Liver (tissue), 3 donors: ENCODE measurements around the gene PTPN22.

ENCODE experiments used
- ATF3 ChIP-seq: IDR thresholded peaks from 2 replicates; pipeline ENCODE4 v1.6.1; 2016; ENCODE audit warnings: antibody characterized with exemption
- CTCF ChIP-seq: fragments of 150-350 bp; IDR thresholded peaks from 2 replicates; pipeline ENCODE4 v1.5.1; 2017; ENCODE audit warnings: improper control_type of control experiment, low read depth, low read length; ENCODE audit not compliant: missing input control
- EGR1 ChIP-seq, 2 donors: IDR thresholded peaks; 2 replicates each; pipeline ENCODE4 v1.6.1; 2016 to 2018; ENCODE audit warnings: antibody characterized with exemption in 2 of 2, low read depth in 2 of 2
- FOXA1 ChIP-seq: IDR thresholded peaks from 2 replicates; pipeline ENCODE4 v1.6.1; 2016; ENCODE audit warnings: antibody characterized with exemption
- HNF4G ChIP-seq: IDR thresholded peaks from 2 replicates; pipeline ENCODE4 v1.6.1; 2016; ENCODE audit warnings: antibody characterized with exemption
- JUND ChIP-seq, 2 donors: IDR thresholded peaks; 2 replicates each; pipeline ENCODE4 v1.6.1; 2016; ENCODE audit warnings: antibody characterized with exemption in 2 of 2
- NR2F2 ChIP-seq: IDR thresholded peaks from 2 replicates; pipeline ENCODE4 v1.6.1; 2016; ENCODE audit warnings: antibody characterized with exemption
- RAD21 ChIP-seq, 2 donors: IDR thresholded peaks; 2 replicates each; pipeline ENCODE4 v1.6.1; 2016; ENCODE audit warnings: antibody characterized with exemption in 2 of 2, mild to moderate bottlenecking in 2 of 2
- RXRA ChIP-seq, 2 donors: IDR thresholded peaks; 2 replicates each; pipeline ENCODE4 v1.6.1; 2017 to 2018; ENCODE audit warnings: antibody characterized with exemption in 2 of 2, mild to moderate bottlenecking in 1 of 2
- TAF1 ChIP-seq: conservative IDR thresholded peaks from 2 replicates; pipeline ENCODE4 v1.6.1; 2016; ENCODE audit warnings: antibody characterized with exemption, mild to moderate bottlenecking
- YY1 ChIP-seq: IDR thresholded peaks from 2 replicates; pipeline ENCODE4 v1.6.1; 2016; ENCODE audit warnings: antibody characterized with exemption, mild to moderate bottlenecking
- TF ChIP-seq, protein P1 (sequence below): IDR thresholded peaks from 2 replicates; pipeline ENCODE4 v1.6.1; 2016; ENCODE audit warnings: antibody characterized with exemption, mild to moderate bottlenecking
- TF ChIP-seq, protein P2 (sequence below): IDR thresholded peaks from 2 replicates; pipeline ENCODE4 v1.6.1; 2016; ENCODE audit warnings: antibody characterized with exemption
- donor health status: healthy.
- donor health status: healthy.

GRCh38 chr1:113836534-113836933 lies 35.0 kb downstream of the PTPN22 start:
- TF ChIP-seq JUND (IDR thresholded peaks at IDR 0.05), result no peak
- TF ChIP-seq CTCF, result no peak
- no peak for TF ChIP-seq TAF1
- TF ChIP-seq EGR1 (IDR thresholded peaks at IDR 0.05; ENCODE audit: low read depth in 2 of 2), result no peak
- no peak for TF ChIP-seq YY1
- no peak for TF ChIP-seq NR2F2
- TF ChIP-seq, protein P1, sequence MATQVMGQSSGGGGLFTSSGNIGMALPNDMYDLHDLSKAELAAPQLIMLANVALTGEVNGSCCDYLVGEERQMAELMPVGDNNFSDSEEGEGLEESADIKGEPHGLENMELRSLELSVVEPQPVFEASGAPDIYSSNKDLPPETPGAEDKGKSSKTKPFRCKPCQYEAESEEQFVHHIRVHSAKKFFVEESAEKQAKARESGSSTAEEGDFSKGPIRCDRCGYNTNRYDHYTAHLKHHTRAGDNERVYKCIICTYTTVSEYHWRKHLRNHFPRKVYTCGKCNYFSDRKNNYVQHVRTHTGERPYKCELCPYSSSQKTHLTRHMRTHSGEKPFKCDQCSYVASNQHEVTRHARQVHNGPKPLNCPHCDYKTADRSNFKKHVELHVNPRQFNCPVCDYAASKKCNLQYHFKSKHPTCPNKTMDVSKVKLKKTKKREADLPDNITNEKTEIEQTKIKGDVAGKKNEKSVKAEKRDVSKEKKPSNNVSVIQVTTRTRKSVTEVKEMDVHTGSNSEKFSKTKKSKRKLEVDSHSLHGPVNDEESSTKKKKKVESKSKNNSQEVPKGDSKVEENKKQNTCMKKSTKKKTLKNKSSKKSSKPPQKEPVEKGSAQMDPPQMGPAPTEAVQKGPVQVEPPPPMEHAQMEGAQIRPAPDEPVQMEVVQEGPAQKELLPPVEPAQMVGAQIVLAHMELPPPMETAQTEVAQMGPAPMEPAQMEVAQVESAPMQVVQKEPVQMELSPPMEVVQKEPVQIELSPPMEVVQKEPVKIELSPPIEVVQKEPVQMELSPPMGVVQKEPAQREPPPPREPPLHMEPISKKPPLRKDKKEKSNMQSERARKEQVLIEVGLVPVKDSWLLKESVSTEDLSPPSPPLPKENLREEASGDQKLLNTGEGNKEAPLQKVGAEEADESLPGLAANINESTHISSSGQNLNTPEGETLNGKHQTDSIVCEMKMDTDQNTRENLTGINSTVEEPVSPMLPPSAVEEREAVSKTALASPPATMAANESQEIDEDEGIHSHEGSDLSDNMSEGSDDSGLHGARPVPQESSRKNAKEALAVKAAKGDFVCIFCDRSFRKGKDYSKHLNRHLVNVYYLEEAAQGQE, result no peak
- TF ChIP-seq, protein P2, sequence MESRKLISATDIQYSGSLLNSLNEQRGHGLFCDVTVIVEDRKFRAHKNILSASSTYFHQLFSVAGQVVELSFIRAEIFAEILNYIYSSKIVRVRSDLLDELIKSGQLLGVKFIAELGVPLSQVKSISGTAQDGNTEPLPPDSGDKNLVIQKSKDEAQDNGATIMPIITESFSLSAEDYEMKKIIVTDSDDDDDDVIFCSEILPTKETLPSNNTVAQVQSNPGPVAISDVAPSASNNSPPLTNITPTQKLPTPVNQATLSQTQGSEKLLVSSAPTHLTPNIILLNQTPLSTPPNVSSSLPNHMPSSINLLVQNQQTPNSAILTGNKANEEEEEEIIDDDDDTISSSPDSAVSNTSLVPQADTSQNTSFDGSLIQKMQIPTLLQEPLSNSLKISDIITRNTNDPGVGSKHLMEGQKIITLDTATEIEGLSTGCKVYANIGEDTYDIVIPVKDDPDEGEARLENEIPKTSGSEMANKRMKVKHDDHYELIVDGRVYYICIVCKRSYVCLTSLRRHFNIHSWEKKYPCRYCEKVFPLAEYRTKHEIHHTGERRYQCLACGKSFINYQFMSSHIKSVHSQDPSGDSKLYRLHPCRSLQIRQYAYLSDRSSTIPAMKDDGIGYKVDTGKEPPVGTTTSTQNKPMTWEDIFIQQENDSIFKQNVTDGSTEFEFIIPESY, result no peak
- TF ChIP-seq RAD21 (IDR thresholded peaks at IDR 0.05), result no peak
- TF ChIP-seq FOXA1, result no peak
- no peak for TF ChIP-seq HNF4G
- no peak for TF ChIP-seq RXRA (IDR thresholded peaks at IDR 0.05)
- no peak for TF ChIP-seq ATF3
